Tibial artery (tissue), 4 donors: ENCODE data around the gene FBXO33.
A peak's percentile ranks its signal among the peaks of the same experiment; 100 is the strongest.

Experiments
- DNase-seq, 2 donors: peaks; one replicate each; pipeline ENCODE4 v3.0.0-alpha.2; 2019
- H3K27ac ChIP-seq, 2 donors: fragments of 200-600 bp; sonication (generic) in 1 of 2; 1 replicate in 1 of 2; 2 replicates in 1 of 2; pipeline ENCODE4 v1.5.1; 2018 to 2019; ENCODE audit warnings: mild to moderate bottlenecking in 1 of 2
- H3K27me3 ChIP-seq, 2 donors: fragments of 200-600 bp; sonication (generic) in 1 of 2; one replicate each; pipeline versions ENCODE4 v1.5.1 to v1.6.0; 2016 to 2019
- H3K36me3 ChIP-seq, 3 donors: fragments of 200-600 bp; sonication (generic) in 2 of 3; one replicate each; pipeline ENCODE4 v1.5.1; 2016 to 2019; ENCODE audit warnings: mild to moderate bottlenecking in 2 of 3
- H3K4me1 ChIP-seq, 4 donors: fragments of 200-600 bp; sonication (generic) in 2 of 4; 1 replicate in 3 of 4; 2 replicates in 1 of 4; pipeline ENCODE4 v1.5.1; 2016 to 2019
- H3K4me3 ChIP-seq, 2 donors: fragments of 200-600 bp; sonication (generic) in 1 of 2; 1 replicate in 1 of 2; 2 replicates in 1 of 2; pipeline ENCODE4 v1.5.1; 2018 to 2019; ENCODE audit warnings: mild to moderate bottlenecking in 2 of 2
- H3K9me3 ChIP-seq, 3 donors: fragments of 200-600 bp; sonication (generic) in 1 of 3; one replicate each; pipeline ENCODE4 v1.5.1; 2016 to 2019
- intact Hi-C: fragments of 100-400 bp; cut with DNase I; formaldehyde crosslinking; loops from one replicate; pipeline ENCODE4 v1.15.0; 2023; ENCODE audit warnings: low total_unique reads
- TF ChIP-seq, protein P1 (sequence below), 2 experiments: fragments of 200-600 bp in 1 of 2; fragments of 450-650 bp in 1 of 2; IDR thresholded peaks; one replicate each; pipeline ENCODE4 v1.5.1; 2017 to 2019; ENCODE audit warnings: antibody characterized with exemption in 2 of 2, mild to moderate bottlenecking in 1 of 2, moderate library complexity in 1 of 2

The FBXO33 gene

GRCh38 chr14:39447175-39447661, 15.0 kb upstream of the FBXO33 start:
- no peaks in the 10 kb centered on the region for H3K36me3 ChIP-seq
- no peaks in the 10 kb centered on the region for H3K27me3 ChIP-seq
- no peak overlapping the region for H3K27ac ChIP-seq
- intact Hi-C loops, result no loop called here
- no peak for DNase-seq
- TF ChIP-seq, protein P1, sequence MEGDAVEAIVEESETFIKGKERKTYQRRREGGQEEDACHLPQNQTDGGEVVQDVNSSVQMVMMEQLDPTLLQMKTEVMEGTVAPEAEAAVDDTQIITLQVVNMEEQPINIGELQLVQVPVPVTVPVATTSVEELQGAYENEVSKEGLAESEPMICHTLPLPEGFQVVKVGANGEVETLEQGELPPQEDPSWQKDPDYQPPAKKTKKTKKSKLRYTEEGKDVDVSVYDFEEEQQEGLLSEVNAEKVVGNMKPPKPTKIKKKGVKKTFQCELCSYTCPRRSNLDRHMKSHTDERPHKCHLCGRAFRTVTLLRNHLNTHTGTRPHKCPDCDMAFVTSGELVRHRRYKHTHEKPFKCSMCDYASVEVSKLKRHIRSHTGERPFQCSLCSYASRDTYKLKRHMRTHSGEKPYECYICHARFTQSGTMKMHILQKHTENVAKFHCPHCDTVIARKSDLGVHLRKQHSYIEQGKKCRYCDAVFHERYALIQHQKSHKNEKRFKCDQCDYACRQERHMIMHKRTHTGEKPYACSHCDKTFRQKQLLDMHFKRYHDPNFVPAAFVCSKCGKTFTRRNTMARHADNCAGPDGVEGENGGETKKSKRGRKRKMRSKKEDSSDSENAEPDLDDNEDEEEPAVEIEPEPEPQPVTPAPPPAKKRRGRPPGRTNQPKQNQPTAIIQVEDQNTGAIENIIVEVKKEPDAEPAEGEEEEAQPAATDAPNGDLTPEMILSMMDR (IDR thresholded peaks at IDR 0.05), result no peak
- no peaks in the 10 kb centered on the region for H3K4me1 ChIP-seq
- no peaks in the 10 kb centered on the region for H3K9me3 ChIP-seq
- no peak overlapping the region for H3K4me3 ChIP-seq

GRCh38 chr14:39446131-39446744, 14.0 kb upstream of the FBXO33 start:
- Histone ChIP-seq H3K27ac (no peak overlapping the region), H3K4me1 (no peaks in the 10 kb centered on the region), H3K36me3 (no peaks in the 10 kb centered on the region), H3K9me3 (no peaks in the 10 kb centered on the region), H3K27me3 (no peaks in the 10 kb centered on the region), H3K4me3 (no peak overlapping the region)
- intact Hi-C loops, result no loop called here
- TF ChIP-seq, protein P1 (IDR thresholded peaks at IDR 0.05), result no peak
- DNase-seq, result no peak

- peak in 1 of 2 donors; percentile 26 for DNase-seq
- intact Hi-C loops, result no loop called here
- TF ChIP-seq, protein P1 (IDR thresholded peaks at IDR 0.05), result no peak
Measured at GRCh38 chr14:39442293-39442692, 10.1 kb upstream of the FBXO33 start.

DNA sequence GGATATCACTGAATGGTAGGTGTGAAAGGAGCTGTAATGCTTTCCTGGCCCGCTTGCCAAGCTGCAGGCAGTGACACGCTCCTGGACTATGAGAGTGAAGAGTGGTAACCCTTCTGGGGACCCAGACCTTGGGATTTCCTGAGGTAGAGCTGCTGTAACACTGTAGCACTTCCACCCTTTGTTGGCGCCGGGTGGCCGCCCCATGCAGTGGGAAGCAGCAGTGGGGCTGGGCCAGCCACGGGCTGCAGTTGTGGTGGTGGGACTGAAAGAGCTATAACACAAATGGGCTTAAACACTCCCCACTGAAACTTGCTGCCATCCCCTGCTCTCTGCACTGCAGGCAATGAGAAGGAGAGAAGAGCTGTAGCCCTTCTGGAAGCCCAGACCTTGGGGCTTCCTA, 9.6 kb upstream of the FBXO33 start:
- H3K27me3 ChIP-seq, result no peaks in the 10 kb centered on the region
- intact Hi-C loops, result no loop called here
- no peaks in the 10 kb centered on the region for H3K36me3 ChIP-seq
- DNase-seq, result no peak
- H3K9me3 ChIP-seq, result no peaks in the 10 kb centered on the region
- no peak overlapping the region for H3K4me3 ChIP-seq
- no peaks in the 10 kb centered on the region for H3K4me1 ChIP-seq
- no peak overlapping the region for H3K27ac ChIP-seq
- TF ChIP-seq, protein P1 (IDR thresholded peaks at IDR 0.05), result no peak

More at GRCh38 chr14:39442293-39442692, 10.1 kb upstream of the FBXO33 start:
- Histone ChIP-seq H3K27me3 (no peaks in the 10 kb centered on the region), H3K27ac (no peak overlapping the region), H3K9me3 (no peaks in the 10 kb centered on the region), H3K36me3 (no peaks in the 10 kb centered on the region), H3K4me1 (no peaks in the 10 kb centered on the region), H3K4me3 (no peak overlapping the region)

DNA sequence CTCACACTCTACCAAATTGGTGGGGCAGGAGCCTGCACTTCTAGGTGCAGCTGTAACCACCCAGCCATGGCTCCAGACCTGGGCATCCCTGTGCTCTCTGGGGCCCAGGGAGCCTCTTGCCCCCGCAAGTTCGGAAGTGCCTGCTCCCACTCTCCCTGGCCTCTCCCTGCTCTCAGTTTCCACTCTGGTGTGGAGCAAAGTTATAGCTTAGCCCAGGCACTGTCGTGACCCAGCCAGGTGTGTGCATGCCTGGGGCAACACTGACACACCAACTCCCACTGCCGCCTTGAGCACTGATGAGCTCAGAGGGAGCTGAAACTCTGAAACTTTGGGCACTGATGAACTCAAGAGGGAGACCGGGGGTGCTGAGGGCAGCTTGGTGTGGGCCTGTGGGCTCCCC, 8.7 kb upstream of the FBXO33 start:
- no peak overlapping the region for H3K27ac ChIP-seq
- intact Hi-C loops, result no loop called here
- no peaks in the 10 kb centered on the region for H3K4me1 ChIP-seq
- H3K36me3 ChIP-seq, result no peaks in the 10 kb centered on the region
- TF ChIP-seq, protein P1 (IDR thresholded peaks at IDR 0.05), result no peak
- no peaks in the 10 kb centered on the region for H3K9me3 ChIP-seq
- no peak for DNase-seq
- no peaks in the 10 kb centered on the region for H3K27me3 ChIP-seq
- H3K4me3 ChIP-seq, result no peak overlapping the region
